Sigmoid colon (tissue), 7 donors: Measurements from ENCODE around the gene SETBP1. TPM values are rescaled to one million over a fixed set of nuclear protein-coding genes. Genes with fewer than 3 reads are reported as not detected.

Experiments
- DNase-seq: peaks from one replicate; pipeline ENCODE4 v3.0.0-alpha.2; 2019
- H3K27ac ChIP-seq, 4 donors: fragments of 200-600 bp; sonication (generic); one replicate each; pipeline ENCODE4 v1.5.1; 2016 to 2019; ENCODE audit warnings: mild to moderate bottlenecking in 1 of 4
- H3K27me3 ChIP-seq, 3 donors: fragments of 200-600 bp; sonication (generic); one replicate each; pipeline ENCODE4 v1.5.1; 2019; ENCODE audit warnings: mild to moderate bottlenecking in 1 of 3
- H3K36me3 ChIP-seq, 4 donors: fragments of 200-600 bp; sonication (generic); one replicate each; pipeline ENCODE4 v1.5.1; 2016 to 2019
- H3K4me1 ChIP-seq, 4 donors: fragments of 200-600 bp; sonication (generic); one replicate each; pipeline ENCODE4 v1.5.1; 2017 to 2019
- H3K4me3 ChIP-seq, 4 donors: fragments of 200-600 bp; sonication (generic); one replicate each; pipeline ENCODE4 v1.5.1; 2017 to 2019; ENCODE audit warnings: mild to moderate bottlenecking in 2 of 4, moderate library complexity in 1 of 4
- H3K9me3 ChIP-seq, 4 donors: fragments of 200-600 bp in 3 of 4; sonication (generic) in 3 of 4; one replicate each; pipeline versions ENCODE4 v1.5.1 to v1.6.1; 2013 to 2019
- EP300 ChIP-seq, 4 donors: sonication (generic); formaldehyde crosslinking; IDR thresholded peaks; one replicate each; pipeline ENCODE4 v1.6.1; 2017; ENCODE audit warnings: antibody characterized with exemption in 4 of 4
- POLR2A ChIP-seq, 2 donors: fragments of 450-650 bp; IDR thresholded peaks; one replicate each; pipeline ENCODE4 v1.6.1; 2016; ENCODE audit warnings: antibody characterized with exemption in 2 of 2, mild to moderate bottlenecking in 2 of 2, moderate library complexity in 2 of 2
- POLR2AphosphoS5 ChIP-seq, 4 donors: sonication (generic); formaldehyde crosslinking; IDR thresholded peaks; one replicate each; pipeline ENCODE4 v1.6.1; 2017; ENCODE audit warnings: antibody characterized with exemption in 4 of 4
- WGBS, 2 donors: extraction: QIAGEN DNeasy Blood & Tissue Kit; methylation state at CpG; one replicate each; pipeline ENCODE4 v1.1.7; 2013; 5-methylcytosine and 5-hydroxymethylcytosine counted together
- intact Hi-C: fragments of 100-400 bp; cut with DNase I; formaldehyde crosslinking; loops from one replicate; pipeline ENCODE4 v1.15.1; 2023
- polyA plus RNA-seq, 3 donors: library from polyadenylated mRNA; stranded (reverse); fragments of 200-250 nt; gene quantifications; one replicate each; pipeline ENCODE4 v1.2.3, GENCODE V29; 2013
- total RNA-seq, 4 donors: library from RNA; depleted of rRNA; stranded (reverse); fragments of >200 nt; gene quantifications; one replicate each; pipeline ENCODE4 v1.1.0, GENCODE V29; 2016
- TF ChIP-seq, protein P1 (sequence below), 4 experiments: fragments of 450-650 bp in 3 of 4; fragments of 200-600 bp in 1 of 4; IDR thresholded peaks; one replicate each; pipeline ENCODE4 v1.5.1; 2016 to 2019; ENCODE audit warnings: antibody characterized with exemption in 4 of 4, mild to moderate bottlenecking in 3 of 4, moderate library complexity in 2 of 4
- donor health status: healthy with polysubstance abuse.
- donor health status: Bipolar disorder and iron deficiency.
- donor health status: healthy.

SETBP1 gene
- total and polyA plus RNA-seq, 7 donors: 0.69 to 100 (median 67.9) TPM

DNA sequence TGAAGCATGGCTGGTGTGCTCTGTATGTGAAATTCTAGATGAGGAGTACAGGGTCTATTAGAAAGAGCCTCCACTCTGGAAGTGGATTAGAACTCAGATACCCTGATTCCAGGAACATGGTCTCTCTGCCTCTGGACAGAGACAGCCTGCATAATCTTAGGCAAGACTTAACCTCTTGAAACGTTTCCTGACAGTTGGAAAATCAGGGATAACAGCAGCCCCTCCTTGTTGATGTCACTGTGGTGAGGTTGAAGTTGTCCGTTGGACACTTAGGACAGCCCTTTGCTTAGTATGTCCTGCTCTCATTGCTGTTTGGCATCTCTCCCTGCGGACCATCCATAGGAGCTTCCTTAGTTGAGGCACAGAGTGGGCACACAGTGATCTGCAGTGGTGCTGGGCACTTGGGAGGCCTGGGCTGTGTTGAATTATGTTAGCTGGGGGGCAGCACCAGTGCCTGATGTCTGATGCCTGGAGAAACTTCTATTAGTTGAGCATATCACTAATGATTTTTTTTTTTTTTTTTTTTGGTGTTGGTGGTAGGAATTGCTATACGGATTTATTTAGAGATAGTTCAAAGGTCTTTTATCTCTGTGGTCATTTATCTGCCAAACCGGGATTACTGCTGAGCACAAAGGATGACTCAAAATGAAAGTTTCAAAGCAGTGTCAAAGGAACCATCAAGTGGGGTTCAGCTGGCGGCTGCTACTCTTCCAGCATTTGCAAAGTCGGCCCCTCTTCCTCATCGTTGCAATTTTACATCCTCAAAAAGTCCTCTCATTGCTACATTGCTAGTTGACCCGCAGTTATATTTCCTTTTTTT lies 28.8 kb downstream of the SETBP1 start:
- H3K27me3 ChIP-seq: no peaks in the 10 kb centered on the region
- no peak for DNase-seq
- no peak overlapping the region for H3K4me3 ChIP-seq
- intact Hi-C loops: no loop called here
- WGBS, 2 donors: 53 to 56% methylated on average over 9 of the region's 9 CpGs
- H3K4me1 ChIP-seq: peaks cover 0 to 81% (median 57%) of the 10 kb centered on the region in 4 donors
- no peaks in the 10 kb centered on the region for H3K9me3 ChIP-seq
- TF ChIP-seq EP300 (IDR thresholded peaks at IDR 0.05) (no peak), POLR2A (IDR thresholded peaks at IDR 0.05) (no peak), POLR2AphosphoS5 (IDR thresholded peaks at IDR 0.05) (no peak)
- TF ChIP-seq, protein P1, sequence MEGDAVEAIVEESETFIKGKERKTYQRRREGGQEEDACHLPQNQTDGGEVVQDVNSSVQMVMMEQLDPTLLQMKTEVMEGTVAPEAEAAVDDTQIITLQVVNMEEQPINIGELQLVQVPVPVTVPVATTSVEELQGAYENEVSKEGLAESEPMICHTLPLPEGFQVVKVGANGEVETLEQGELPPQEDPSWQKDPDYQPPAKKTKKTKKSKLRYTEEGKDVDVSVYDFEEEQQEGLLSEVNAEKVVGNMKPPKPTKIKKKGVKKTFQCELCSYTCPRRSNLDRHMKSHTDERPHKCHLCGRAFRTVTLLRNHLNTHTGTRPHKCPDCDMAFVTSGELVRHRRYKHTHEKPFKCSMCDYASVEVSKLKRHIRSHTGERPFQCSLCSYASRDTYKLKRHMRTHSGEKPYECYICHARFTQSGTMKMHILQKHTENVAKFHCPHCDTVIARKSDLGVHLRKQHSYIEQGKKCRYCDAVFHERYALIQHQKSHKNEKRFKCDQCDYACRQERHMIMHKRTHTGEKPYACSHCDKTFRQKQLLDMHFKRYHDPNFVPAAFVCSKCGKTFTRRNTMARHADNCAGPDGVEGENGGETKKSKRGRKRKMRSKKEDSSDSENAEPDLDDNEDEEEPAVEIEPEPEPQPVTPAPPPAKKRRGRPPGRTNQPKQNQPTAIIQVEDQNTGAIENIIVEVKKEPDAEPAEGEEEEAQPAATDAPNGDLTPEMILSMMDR (IDR thresholded peaks at IDR 0.05): no peak
- H3K27ac ChIP-seq: peak overlapping the region; percentile 65 to 88 (median 76)
- H3K36me3 ChIP-seq: peaks cover 0 to 6% (median 0%) of the 10 kb centered on the region in 4 donors

DNA sequence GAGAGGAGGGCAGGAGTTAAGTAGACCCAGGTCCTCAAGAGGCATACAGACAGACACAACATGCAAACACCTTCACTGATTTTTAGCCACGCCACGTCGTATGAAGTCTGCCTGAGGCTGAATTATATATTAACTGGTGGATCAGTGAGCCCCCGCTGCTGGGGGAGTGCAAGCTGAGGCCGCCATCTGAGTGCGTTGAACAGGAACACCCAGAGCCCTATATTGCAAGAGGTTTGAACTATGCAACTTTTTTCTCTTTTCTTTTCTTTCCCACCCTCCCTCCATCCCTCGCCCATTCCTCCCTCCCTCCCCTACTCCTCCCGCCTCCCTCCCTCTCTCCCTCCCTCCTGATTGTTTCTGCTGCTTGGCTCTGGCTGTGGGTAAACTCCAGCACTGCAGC lies 30.2 kb downstream of the SETBP1 start:
- Histone ChIP-seq H3K4me1 (peaks cover 0 to 81% (median 59%) of the 10 kb centered on the region in 4 donors), H3K9me3 (no peaks in the 10 kb centered on the region), H3K27ac (peak overlapping the region in 2 of 4 donors; percentile 74 to 88), H3K27me3 (no peaks in the 10 kb centered on the region), H3K4me3 (no peak overlapping the region), H3K36me3 (peaks cover 0 to 6% (median 0%) of the 10 kb centered on the region in 4 donors)
- no peak for TF ChIP-seq POLR2A (IDR thresholded peaks at IDR 0.05)
- no peak for TF ChIP-seq POLR2AphosphoS5 (IDR thresholded peaks at IDR 0.05)
- TF ChIP-seq, protein P1 (IDR thresholded peaks at IDR 0.05): no peak
- TF ChIP-seq EP300 (IDR thresholded peaks at IDR 0.05): no peak
- intact Hi-C loops: no loop called here
- 95 to 96% methylated on average over 8 of the region's 8 CpGs for WGBS, 2 donors
- no peak for DNase-seq

DNA sequence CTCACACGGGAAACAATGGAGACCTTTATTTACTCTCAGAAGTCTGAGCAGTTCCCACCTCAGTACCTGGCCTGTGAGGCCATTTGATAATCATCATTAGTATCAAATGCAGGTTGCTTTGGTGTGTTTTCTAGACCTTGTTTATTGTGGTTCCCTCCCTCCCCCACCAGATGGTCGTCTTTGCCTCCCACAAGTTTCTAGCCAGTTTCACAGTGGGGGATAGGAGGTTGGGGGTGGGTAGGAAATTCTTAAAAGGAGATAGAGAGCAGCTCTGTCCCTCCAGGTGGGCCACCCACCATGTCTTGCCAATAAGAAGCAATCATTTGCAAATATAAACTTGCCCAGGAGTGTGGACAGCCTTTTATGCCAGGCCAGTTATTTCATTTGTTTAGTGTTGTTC lies 31.3 kb downstream of the SETBP1 start:
- no peak overlapping the region for H3K4me3 ChIP-seq
- TF ChIP-seq POLR2AphosphoS5 (IDR thresholded peaks at IDR 0.05) (no peak), EP300 (IDR thresholded peaks at IDR 0.05) (no peak), POLR2A (IDR thresholded peaks at IDR 0.05) (no peak)
- TF ChIP-seq, protein P1 (IDR thresholded peaks at IDR 0.05): no peak
- DNase-seq: no peak
- H3K27me3 ChIP-seq: no peaks in the 10 kb centered on the region
- no peaks in the 10 kb centered on the region for H3K9me3 ChIP-seq
- intact Hi-C loops: no loop called here
- H3K27ac ChIP-seq: peak overlapping the region in 3 of 4 donors; percentile 14 to 88 (median 74)
- WGBS, 2 donors: 69 to 86% methylated on average over 2 of the region's 2 CpGs
- peaks cover 0 to 6% (median 2%) of the 10 kb centered on the region in 4 donors for H3K36me3 ChIP-seq
- H3K4me1 ChIP-seq: peaks cover 0 to 84% (median 68%) of the 10 kb centered on the region in 4 donors

DNA sequence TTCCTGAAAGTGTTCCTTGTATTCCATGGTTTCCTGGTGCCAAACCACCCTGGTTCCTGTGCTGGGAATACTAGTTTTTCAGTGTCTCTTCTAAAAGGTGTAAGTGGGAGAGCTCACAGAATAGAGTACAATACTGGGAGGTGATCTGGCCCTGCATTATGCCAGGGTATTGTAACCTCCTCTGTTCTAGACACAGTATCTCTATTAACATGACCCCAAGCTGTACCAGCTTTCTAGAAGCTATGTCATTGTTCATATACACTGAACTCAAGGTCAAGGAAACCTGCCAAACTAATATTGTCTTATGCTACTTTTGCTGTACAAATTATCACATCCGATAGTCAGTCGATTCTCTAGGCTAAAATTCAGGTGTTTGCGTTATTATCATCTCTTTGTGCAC lies 32.7 kb downstream of the SETBP1 start:
- Histone ChIP-seq H3K36me3 (peaks cover 0 to 6% (median 2%) of the 10 kb centered on the region in 4 donors), H3K27me3 (no peaks in the 10 kb centered on the region), H3K9me3 (no peaks in the 10 kb centered on the region), H3K4me1 (peaks cover 0 to 83% (median 63%) of the 10 kb centered on the region in 4 donors), H3K4me3 (no peak overlapping the region), H3K27ac (peak overlapping the region in 3 of 4 donors; percentile 84 to 88 (median 84))
- DNase-seq: no peak
- WGBS, 2 donors: 96 to 99% methylated on average over 3 of the region's 3 CpGs
- TF ChIP-seq, protein P1 (IDR thresholded peaks at IDR 0.05): no peak
- TF ChIP-seq POLR2AphosphoS5 (IDR thresholded peaks at IDR 0.05): no peak
- no peak for TF ChIP-seq EP300 (IDR thresholded peaks at IDR 0.05)
- TF ChIP-seq POLR2A (IDR thresholded peaks at IDR 0.05): no peak
- intact Hi-C loops: no loop called here
